HCT116 (cell line): ENCODE data around the gene TMEM238L. TPM values are rescaled to one million over a fixed set of nuclear protein-coding genes. Genes with fewer than 3 reads are reported as not detected.

Experiments used
- ATAC-seq: fragments of 200-7000 bp; cut with Tn5 transposase; 2 replicates; pipeline ENCODE4 v1.9.1; 2020; ENCODE audit warnings: mild to moderate bottlenecking, moderate library complexity
- BruUV-seq: library from RNA; stranded (reverse); fragments of 400-500 nt; replicated peaks from 2 replicates; lab custom pipeline; 2021; lab: Mats Ljungman, UMichigan
- CTCF ChIA-PET: fragments of 300-600 bp; sonication (Branson Sonifier 250); formaldehyde crosslinking; loops from one replicate; lab custom pipeline; 2021; ENCODE audit warnings: antibody characterized with exemption; lab: Charles Lee
- POLR2A ChIA-PET: fragments of 300-600, 350-600 bp; sonication (Branson Sonifier 250); formaldehyde crosslinking; loops from one replicate; lab custom pipeline; 2021; ENCODE audit warnings: antibody characterized with exemption; lab: Charles Lee
- RAD21 ChIA-PET, 2 experiments: fragments of 300-600 bp; sonication (Branson Sonifier 250); formaldehyde crosslinking; loops; one replicate each; lab custom pipeline; 2023; ENCODE audit warnings: low total read pairs in 2 of 2; ENCODE audit not compliant: uncharacterized antibody in 2 of 2, unreplicated experiment in 2 of 2, low non-redundant PET in 1 of 2; lab: Charles Lee
- DNase-seq: peaks from one replicate; pipeline ENCODE4 v3.0.0-alpha.2; 2010; ENCODE audit warnings: low read depth, low spot score
- H2AFZ ChIP-seq: fragments of 200-600 bp; shearing (Covaris generic), sonication (generic); 2 replicates; pipeline ENCODE4 v1.6.1; 2017; ENCODE audit warnings: low read depth, mixed run types, mixed read lengths, antibody characterized with exemption, low read length; ENCODE audit not compliant: poor library complexity, severe bottlenecking
- H3K27ac ChIP-seq: 2 replicates; pipeline ENCODE4 v1.5.1; 2012; ENCODE audit warnings: low read depth, low read length
- H3K27me3 ChIP-seq: fragments of 200-600 bp; sonication (generic); 2 replicates; pipeline ENCODE4 v1.6.1; 2016; ENCODE audit warnings: mixed run types, low read length, mixed read lengths; ENCODE audit not compliant: insufficient read depth
- H3K36me3 ChIP-seq, 2 experiments: fragments of 200-500 bp in 1 of 2; fragments of 200-600 bp in 1 of 2; sonication (Bioruptor generic) in 1 of 2; sonication (generic) in 1 of 2; 2 replicates each; pipeline versions ENCODE4 v1.5.1 to v1.6.1; 2014 to 2016; ENCODE audit warnings: low read length in 2 of 2, inconsistent platforms in 1 of 2, mixed read lengths in 1 of 2, mixed run types in 1 of 2; ENCODE audit not compliant: insufficient read depth in 2 of 2, control insufficient read depth in 1 of 2
- H3K4me1 ChIP-seq, 2 experiments: fragments of 200-600 bp in 1 of 2; sonication (generic) in 1 of 2; 2 replicates each; pipeline versions ENCODE4 v1.5.1 to v1.6.1; 2012 to 2017; ENCODE audit warnings: low read length in 2 of 2, inconsistent platforms in 1 of 2, mild to moderate bottlenecking in 1 of 2, mixed read lengths in 1 of 2, mixed run types in 1 of 2, moderate library complexity in 1 of 2; ENCODE audit not compliant: insufficient read depth in 2 of 2, control insufficient read depth in 1 of 2
- H3K4me2 ChIP-seq: fragments of 200-600 bp; sonication (generic); 2 replicates; pipeline ENCODE4 v1.6.1; 2017; ENCODE audit warnings: mixed run types, low read length, mixed read lengths
- H3K4me3 ChIP-seq, 2 experiments: fragments of 200-600 bp in 1 of 2; sonication (generic) in 1 of 2; replicated peaks in 1 of 2; 2 replicates each; pipeline ENCODE4 v1.5.1; 2011 to 2016; ENCODE audit warnings: low read length in 2 of 2, control low read depth in 1 of 2, low read depth in 1 of 2, mild to moderate bottlenecking in 1 of 2, mixed read lengths in 1 of 2, mixed run types in 1 of 2
- H3K79me2 ChIP-seq: fragments of 200-600 bp; sonication (generic); 2 replicates; pipeline ENCODE4 v1.6.1; 2017; ENCODE audit warnings: mild to moderate bottlenecking, mixed run types, low read length, moderate library complexity, mixed read lengths; ENCODE audit not compliant: insufficient read depth
- H3K9ac ChIP-seq: fragments of 200-600 bp; sonication (generic); 2 replicates; pipeline ENCODE4 v1.6.1; 2016; ENCODE audit warnings: low read length, mixed read lengths
- H3K9me2 ChIP-seq: fragments of 200-600 bp; sonication (generic), shearing (Covaris generic); 2 replicates; pipeline ENCODE4 v1.6.1; 2017; ENCODE audit warnings: mixed run types, mild to moderate bottlenecking, moderate library complexity; ENCODE audit not compliant: insufficient read depth
- H3K9me3 ChIP-seq, 2 experiments: fragments of 200-500 bp in 1 of 2; fragments of 200-600 bp in 1 of 2; sonication (Bioruptor generic) in 1 of 2; sonication (generic) in 1 of 2; 2 replicates each; pipeline ENCODE4 v1.6.1; 2014 to 2017; ENCODE audit warnings: low read length in 2 of 2, mixed read lengths in 2 of 2, inconsistent platforms in 1 of 2, low read depth in 1 of 2, mild to moderate bottlenecking in 1 of 2, mixed run types in 1 of 2, moderate library complexity in 1 of 2; ENCODE audit not compliant: control insufficient read depth in 1 of 2, insufficient read depth in 1 of 2
- H4K20me1 ChIP-seq: fragments of 200-600 bp; sonication (generic), shearing (Covaris generic); 2 replicates; pipeline ENCODE4 v1.6.1; 2017; ENCODE audit warnings: mixed run types, mild to moderate bottlenecking, moderate library complexity; ENCODE audit not compliant: insufficient read depth
- ATF3 ChIP-seq: IDR thresholded peaks from 2 replicates; pipeline ENCODE4 v1.6.1; 2012
- CEBPB ChIP-seq: IDR thresholded peaks from 2 replicates; pipeline ENCODE4 v1.6.1; 2012; ENCODE audit warnings: low read depth
- EGR1 ChIP-seq: IDR thresholded peaks from 2 replicates; pipeline ENCODE4 v1.6.1; 2012; ENCODE audit warnings: low read depth
- FOSL1 ChIP-seq: IDR thresholded peaks from 2 replicates; pipeline ENCODE4 v1.6.1; 2012; ENCODE audit warnings: low read depth
- JUND ChIP-seq: IDR thresholded peaks from 2 replicates; pipeline ENCODE4 v1.6.1; 2012
- MAX ChIP-seq: IDR thresholded peaks from 2 replicates; pipeline ENCODE4 v1.6.1; 2012
- POLR2AphosphoS5 ChIP-seq: IDR thresholded peaks from 2 replicates; pipeline ENCODE4 v1.6.1; 2011; ENCODE audit warnings: mild to moderate bottlenecking, low read depth, low read length, moderate library complexity
- REST ChIP-seq: IDR thresholded peaks from 2 replicates; pipeline ENCODE4 v1.6.1; 2012; ENCODE audit warnings: low read depth
- SIN3A ChIP-seq: IDR thresholded peaks from 2 replicates; pipeline ENCODE4 v1.6.1; 2012; ENCODE audit warnings: low read depth
- SRF ChIP-seq: IDR thresholded peaks from 2 replicates; pipeline ENCODE4 v1.6.1; 2012; ENCODE audit warnings: low read depth
- YY1 ChIP-seq: IDR thresholded peaks from 2 replicates; pipeline ENCODE4 v1.6.1; 2011; ENCODE audit warnings: low read length, low read depth, moderate library complexity, mild to moderate bottlenecking; ENCODE audit not compliant: insufficient replicate concordance; ENCODE audit errors: extremely low read depth
- ZBTB33 ChIP-seq: IDR thresholded peaks from 2 replicates; pipeline ENCODE4 v1.6.1; 2011; ENCODE audit warnings: mild to moderate bottlenecking, low read length, moderate library complexity; ENCODE audit not compliant: insufficient replicate concordance; ENCODE audit errors: extremely low read depth
- ZFX ChIP-seq: fragments of 450-650 bp; IDR thresholded peaks from 2 replicates; pipeline ENCODE4 v1.6.1; 2017
- ZNF274 ChIP-seq: fragments of 200-500 bp; sonication (Bioruptor generic); IDR thresholded peaks from 2 replicates; pipeline ENCODE4 v1.6.1; 2014; ENCODE audit warnings: mild to moderate bottlenecking, low read depth, low read length, inconsistent platforms
- intact Hi-C: fragments of 100-400 bp; cut with micrococcal nuclease; formaldehyde crosslinking; loops from 2 replicates; pipeline ENCODE4 v1.10.0; 2022
- total RNA-seq: library from RNA; stranded (reverse); gene quantifications from one replicate; pipeline ENCODE4 v1.2.1, GENCODE V29; 2021; ENCODE audit not compliant: unreplicated experiment

The TMEM238L gene
- total RNA-seq, 1 experiment from 2014 or later: not detected

- no peaks in the 10 kb centered on the region for H3K79me2 ChIP-seq
- no peak for ATAC-seq
- CTCF ChIA-PET: no interaction called here
- H3K36me3 ChIP-seq: no peaks in the 10 kb centered on the region
- H3K4me2 ChIP-seq: no peak overlapping the region
- no peaks in the 10 kb centered on the region for H3K9me3 ChIP-seq
- TF ChIP-seq REST (no peak), YY1 (no peak), MAX (no peak), ATF3 (no peak), EGR1 (no peak), CEBPB (no peak), ZFX (no peak), SRF (no peak), JUND (no peak), SIN3A (no peak), POLR2AphosphoS5 (no peak), ZNF274 (no peak), ZBTB33 (no peak), FOSL1 (no peak)
- no peak overlapping the region for H2AFZ ChIP-seq
- POLR2A ChIA-PET: no interaction called here
- no TSS peak for BruUV-seq
- no peak overlapping the region for H3K27ac ChIP-seq
- H3K9ac ChIP-seq: no peak overlapping the region
- RAD21 ChIA-PET: no interaction called here
- peaks cover 10% of the 10 kb centered on the region; the same call in 1 of the 2 replicates for H3K27me3 ChIP-seq
- no peak overlapping the region for H3K4me3 ChIP-seq
- H3K4me1 ChIP-seq: no peaks in the 10 kb centered on the region
- DNase-seq: no peak
- no peaks in the 10 kb centered on the region for H3K9me2 ChIP-seq
- no peaks in the 10 kb centered on the region for H4K20me1 ChIP-seq
- intact Hi-C loops: no loop called here
Measured at GRCh38 chr17:10792151-10792550, 11.7 kb downstream of the TMEM238L start.
